Measurements from ENCODE around the gene GLDN.

GLDN gene

GRCh38 chr15:51334011-51334451, 7.4 kb upstream of the GLDN start:
- no CpG with 5 or more reads among the region's 2 CpGs for WGBS (ENCODE audit: extremely low coverage, insufficient coverage, low lambda C conversion rate)

GRCh38 chr15:51335087-51335486, 6.4 kb upstream of the GLDN start:
- no peak overlapping the region for H3K4ac ChIP-seq (ENCODE audit: low read depth, low read length)
- no peak overlapping the region for H3K4me2 ChIP-seq (ENCODE audit: low read length)
- H3K4me1 ChIP-seq (ENCODE audit: control insufficient read depth, low read depth, low read length), result no peaks in the 10 kb centered on the region
- H3K36me3 ChIP-seq (ENCODE audit: control insufficient read depth, insufficient read depth, low read length), result no peaks in the 10 kb centered on the region
- no peak overlapping the region for H3K4me3 ChIP-seq (ENCODE audit: low read length)
- H3K79me2 ChIP-seq (ENCODE audit: control insufficient read depth, insufficient read depth, low read length), result no peaks in the 10 kb centered on the region
- H2BK120ac ChIP-seq (ENCODE audit: low read depth, low read length), result no peak overlapping the region
- no peak overlapping the region for H4K5ac ChIP-seq (ENCODE audit: low read length)
- no peak overlapping the region for H2BK5ac ChIP-seq (ENCODE audit: low read length)
- no peaks in the 10 kb centered on the region for H3K27me3 ChIP-seq (ENCODE audit: insufficient read depth, low read length, poor library complexity)
- H3K18ac ChIP-seq (ENCODE audit: low read length), result no peak overlapping the region
- H4K8ac ChIP-seq (ENCODE audit: low read depth, low read length), result no peak overlapping the region
- no CpG with 5 or more reads among the region's 5 CpGs for WGBS (ENCODE audit: extremely low coverage, insufficient coverage, low lambda C conversion rate)
- no peak for DNase-seq
- H3K9ac ChIP-seq (ENCODE audit: low read length), result no peak overlapping the region
- no peak overlapping the region for H3K56ac ChIP-seq (ENCODE audit: low read length)
- H3K79me1 ChIP-seq (ENCODE audit: low read length), result no peaks in the 10 kb centered on the region
- no peak overlapping the region for H2BK15ac ChIP-seq (replicated peaks; ENCODE audit: low read depth)
- H3K23ac ChIP-seq (ENCODE audit: low read length), result no peak overlapping the region
- H3K27ac ChIP-seq (ENCODE audit: low read depth, low read length), result no peak overlapping the region
- no peak overlapping the region for H2AK5ac ChIP-seq (ENCODE audit: low read length)

More at GRCh38 chr15:51334011-51334451, 7.4 kb upstream of the GLDN start:
- Histone ChIP-seq H3K36me3 (ENCODE audit: control insufficient read depth, insufficient read depth, low read length) (no peaks in the 10 kb centered on the region), H2AK5ac (ENCODE audit: low read length) (no peak overlapping the region), H3K9ac (ENCODE audit: low read length) (no peak overlapping the region), H3K4ac (ENCODE audit: low read depth, low read length) (no peak overlapping the region), H3K79me1 (ENCODE audit: low read length) (no peaks in the 10 kb centered on the region), H3K4me3 (ENCODE audit: low read length) (no peak overlapping the region), H3K79me2 (ENCODE audit: control insufficient read depth, insufficient read depth, low read length) (no peaks in the 10 kb centered on the region), H4K8ac (ENCODE audit: low read depth, low read length) (no peak overlapping the region), H4K5ac (ENCODE audit: low read length) (no peak overlapping the region), H3K4me2 (ENCODE audit: low read length) (no peak overlapping the region), H3K4me1 (ENCODE audit: control insufficient read depth, low read depth, low read length) (no peaks in the 10 kb centered on the region), H2BK5ac (ENCODE audit: low read length) (no peak overlapping the region), H3K56ac (ENCODE audit: low read length) (no peak overlapping the region), H2BK15ac (replicated peaks; ENCODE audit: low read depth) (no peak overlapping the region), H3K27ac (ENCODE audit: low read depth, low read length) (no peak overlapping the region), H2BK120ac (ENCODE audit: low read depth, low read length) (no peak overlapping the region), H3K18ac (ENCODE audit: low read length) (no peak overlapping the region), H3K23ac (ENCODE audit: low read length) (no peak overlapping the region), H3K27me3 (ENCODE audit: insufficient read depth, low read length, poor library complexity) (no peaks in the 10 kb centered on the region)
- no peak for DNase-seq

GRCh38 chr15:51335538-51336410, 5.7 kb upstream of the GLDN start:
- H2BK120ac ChIP-seq (ENCODE audit: low read depth, low read length), result no peak overlapping the region
- no peak overlapping the region for H2BK15ac ChIP-seq (replicated peaks; ENCODE audit: low read depth)
- no peak overlapping the region for H2AK5ac ChIP-seq (ENCODE audit: low read length)
- H3K4me2 ChIP-seq (ENCODE audit: low read length), result no peak overlapping the region
- no peaks in the 10 kb centered on the region for H3K79me1 ChIP-seq (ENCODE audit: low read length)
- no peak overlapping the region for H3K9ac ChIP-seq (ENCODE audit: low read length)
- no peak overlapping the region for H3K18ac ChIP-seq (ENCODE audit: low read length)
- no peak for DNase-seq
- no peak overlapping the region for H3K27ac ChIP-seq (ENCODE audit: low read depth, low read length)
- no CpG with 5 or more reads among the region's 9 CpGs for WGBS (ENCODE audit: extremely low coverage, insufficient coverage, low lambda C conversion rate)
- no peak overlapping the region for H3K23ac ChIP-seq (ENCODE audit: low read length)
- H3K27me3 ChIP-seq (ENCODE audit: insufficient read depth, low read length, poor library complexity), result peaks cover under 1% of the 10 kb centered on the region
- no peaks in the 10 kb centered on the region for H3K4me1 ChIP-seq (ENCODE audit: control insufficient read depth, low read depth, low read length)
- no peak overlapping the region for H2BK5ac ChIP-seq (ENCODE audit: low read length)
- no peaks in the 10 kb centered on the region for H3K79me2 ChIP-seq (ENCODE audit: control insufficient read depth, insufficient read depth, low read length)
- no peak overlapping the region for H3K4ac ChIP-seq (ENCODE audit: low read depth, low read length)
- no peaks in the 10 kb centered on the region for H3K36me3 ChIP-seq (ENCODE audit: control insufficient read depth, insufficient read depth, low read length)
- no peak overlapping the region for H3K56ac ChIP-seq (ENCODE audit: low read length)
- H4K5ac ChIP-seq (ENCODE audit: low read length), result no peak overlapping the region
- H3K4me3 ChIP-seq (ENCODE audit: low read length), result no peak overlapping the region
- no peak overlapping the region for H4K8ac ChIP-seq (ENCODE audit: low read depth, low read length)

- Histone ChIP-seq H2BK15ac (replicated peaks; ENCODE audit: low read depth) (no peak within 1 kb of the TSS), H3K4me2 (ENCODE audit: low read length) (no peak within 1 kb of the TSS), H3K27me3 (ENCODE audit: insufficient read depth, low read length, poor library complexity) (peaks cover 16% of the 10 kb centered on the region), H3K9ac (ENCODE audit: low read length) (no peak within 1 kb of the TSS), H3K36me3 (ENCODE audit: control insufficient read depth, insufficient read depth, low read length) (no peaks in the 10 kb centered on the region), H3K23ac (ENCODE audit: low read length) (no peak within 1 kb of the TSS), H4K8ac (ENCODE audit: low read depth, low read length) (no peak within 1 kb of the TSS), H3K27ac (ENCODE audit: low read depth, low read length) (no peak within 1 kb of the TSS), H3K79me1 (ENCODE audit: low read length) (no peaks in the 10 kb centered on the region), H3K4me3 (ENCODE audit: low read length) (no peak within 1 kb of the TSS), H4K5ac (ENCODE audit: low read length) (no peak within 1 kb of the TSS), H3K79me2 (ENCODE audit: control insufficient read depth, insufficient read depth, low read length) (no peaks in the 10 kb centered on the region), H3K56ac (ENCODE audit: low read length) (no peak within 1 kb of the TSS), H3K4me1 (ENCODE audit: control insufficient read depth, low read depth, low read length) (no peaks in the 10 kb centered on the region), H2BK5ac (ENCODE audit: low read length) (no peak within 1 kb of the TSS), H3K4ac (ENCODE audit: low read depth, low read length) (no peak within 1 kb of the TSS), H3K18ac (ENCODE audit: low read length) (no peak within 1 kb of the TSS), H2BK120ac (ENCODE audit: low read depth, low read length) (no peak within 1 kb of the TSS), H2AK5ac (ENCODE audit: low read length) (no peak within 1 kb of the TSS)
- WGBS (ENCODE audit: extremely low coverage, insufficient coverage, low lambda C conversion rate), result no CpG with 5 or more reads among the region's 6 CpGs
- no peak for DNase-seq
These were observed 3.0 kb upstream of the GLDN start, which contains the start of gene CYP19A1 for GRCh38 chr15:51338496-51338895. CYP19A1 (minus strand) TSS chr15:51338596; CDS start chr15:51242912, 95,684 bp downstream.

- peak overlapping the region; percentile 51 for H3K56ac ChIP-seq (ENCODE audit: low read length)
- no peak overlapping the region for H2BK120ac ChIP-seq (ENCODE audit: low read depth, low read length)
- H4K5ac ChIP-seq (ENCODE audit: low read length), result no peak overlapping the region
- WGBS (ENCODE audit: extremely low coverage, insufficient coverage, low lambda C conversion rate), result no CpG with 5 or more reads among the region's 16 CpGs
- H3K36me3 ChIP-seq (ENCODE audit: control insufficient read depth, insufficient read depth, low read length), result no peaks in the 10 kb centered on the region
- H3K23ac ChIP-seq (ENCODE audit: low read length), result no peak overlapping the region
- H4K8ac ChIP-seq (ENCODE audit: low read depth, low read length), result no peak overlapping the region
- no peak overlapping the region for H3K4me3 ChIP-seq (ENCODE audit: low read length)
- H2BK5ac ChIP-seq (ENCODE audit: low read length), result no peak overlapping the region
- peak overlapping the region; percentile 92 for H3K4me2 ChIP-seq (ENCODE audit: low read length)
- no peak overlapping the region for H3K18ac ChIP-seq (ENCODE audit: low read length)
- no peaks in the 10 kb centered on the region for H3K79me2 ChIP-seq (ENCODE audit: control insufficient read depth, insufficient read depth, low read length)
- DNase-seq, result peak; percentile 11
- no peak overlapping the region for H3K27ac ChIP-seq (ENCODE audit: low read depth, low read length)
- no peaks in the 10 kb centered on the region for H3K4me1 ChIP-seq (ENCODE audit: control insufficient read depth, low read depth, low read length)
- no peak overlapping the region for H3K9ac ChIP-seq (ENCODE audit: low read length)
- no peak overlapping the region for H3K4ac ChIP-seq (ENCODE audit: low read depth, low read length)
- no peak overlapping the region for H2BK15ac ChIP-seq (replicated peaks; ENCODE audit: low read depth)
- H3K27me3 ChIP-seq (ENCODE audit: insufficient read depth, low read length, poor library complexity), result peaks cover 17% of the 10 kb centered on the region
- no peaks in the 10 kb centered on the region for H3K79me1 ChIP-seq (ENCODE audit: low read length)
- no peak overlapping the region for H2AK5ac ChIP-seq (ENCODE audit: low read length)
These were observed 958 bp downstream of the GLDN start for GRCh38 chr15:51342227-51342999.

Data from mesendoderm (in vitro differentiated cells).